Ovary (tissue), 3 donors: Measurements from ENCODE around the gene TMEM240.

Experiments
- CTCF ChIP-seq, 3 donors: fragments of 450-650 bp in 2 of 3; fragments of 200-600 bp in 1 of 3; IDR thresholded peaks; one replicate each; pipeline versions ENCODE4 v1.5.1 to v1.8.0; 2016 to 2022; ENCODE audit warnings: antibody characterized with exemption in 3 of 3, mild to moderate bottlenecking in 1 of 3
- EP300 ChIP-seq: sonication (generic); formaldehyde crosslinking; IDR thresholded peaks from one replicate; pipeline ENCODE4 v1.6.1; 2017; ENCODE audit warnings: antibody characterized with exemption
- POLR2A ChIP-seq: fragments of 450-650 bp; IDR thresholded peaks from one replicate; pipeline ENCODE4 v1.6.1; 2017; ENCODE audit warnings: antibody characterized with exemption, mild to moderate bottlenecking, moderate library complexity
- donor health status: DM: no; HTN: no; CAD: no.

GRCh38 chr1:1560178-1560577 is 19.8 kb upstream of the TMEM240 start:
- no peak for TF ChIP-seq POLR2A
- TF ChIP-seq CTCF (IDR thresholded peaks at IDR 0.05), result no peak
- TF ChIP-seq EP300, result no peak
